ENCODE measurements around the gene PTPRB.

PTPRB gene

DNA sequence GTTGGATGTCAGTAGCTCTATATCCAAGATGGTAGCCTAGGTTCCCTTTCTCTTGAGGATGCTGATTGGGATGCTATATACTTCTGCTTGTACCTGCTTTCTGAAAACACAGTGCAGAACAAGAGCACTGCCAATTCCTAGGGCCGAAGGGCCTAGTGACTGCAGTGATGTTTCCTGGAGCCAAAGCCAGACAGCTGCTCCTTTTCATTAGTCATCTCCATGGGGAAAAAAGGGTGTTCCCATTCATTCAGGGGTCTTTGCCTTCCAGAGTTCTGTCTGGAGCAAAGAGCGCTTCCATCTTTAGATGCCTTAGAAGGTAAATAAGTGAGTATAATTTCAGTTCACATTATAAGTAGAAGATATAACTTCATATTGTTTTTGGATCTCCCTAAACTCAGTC is 85.5 kb downstream of the PTPRB start:
- no peak overlapping the region for H3K4me3 ChIP-seq (ENCODE audit: low read depth, low read length)
- ChIA-PET POLR2A (no interaction called here), CTCF (interaction anchor here (0.7 kb wide), 1 partner anchor 651 kb away, joined by 3 read pairs; no protein-coding TSS in a partner anchor)
- TF ChIP-seq, protein P1, sequence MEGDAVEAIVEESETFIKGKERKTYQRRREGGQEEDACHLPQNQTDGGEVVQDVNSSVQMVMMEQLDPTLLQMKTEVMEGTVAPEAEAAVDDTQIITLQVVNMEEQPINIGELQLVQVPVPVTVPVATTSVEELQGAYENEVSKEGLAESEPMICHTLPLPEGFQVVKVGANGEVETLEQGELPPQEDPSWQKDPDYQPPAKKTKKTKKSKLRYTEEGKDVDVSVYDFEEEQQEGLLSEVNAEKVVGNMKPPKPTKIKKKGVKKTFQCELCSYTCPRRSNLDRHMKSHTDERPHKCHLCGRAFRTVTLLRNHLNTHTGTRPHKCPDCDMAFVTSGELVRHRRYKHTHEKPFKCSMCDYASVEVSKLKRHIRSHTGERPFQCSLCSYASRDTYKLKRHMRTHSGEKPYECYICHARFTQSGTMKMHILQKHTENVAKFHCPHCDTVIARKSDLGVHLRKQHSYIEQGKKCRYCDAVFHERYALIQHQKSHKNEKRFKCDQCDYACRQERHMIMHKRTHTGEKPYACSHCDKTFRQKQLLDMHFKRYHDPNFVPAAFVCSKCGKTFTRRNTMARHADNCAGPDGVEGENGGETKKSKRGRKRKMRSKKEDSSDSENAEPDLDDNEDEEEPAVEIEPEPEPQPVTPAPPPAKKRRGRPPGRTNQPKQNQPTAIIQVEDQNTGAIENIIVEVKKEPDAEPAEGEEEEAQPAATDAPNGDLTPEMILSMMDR (IDR thresholded peaks at IDR 0.05; ENCODE audit: insufficient read depth, low read length, missing control alignments), result no peak
- DNase-seq (ENCODE audit: low read depth, low spot score), result no peak

DNA sequence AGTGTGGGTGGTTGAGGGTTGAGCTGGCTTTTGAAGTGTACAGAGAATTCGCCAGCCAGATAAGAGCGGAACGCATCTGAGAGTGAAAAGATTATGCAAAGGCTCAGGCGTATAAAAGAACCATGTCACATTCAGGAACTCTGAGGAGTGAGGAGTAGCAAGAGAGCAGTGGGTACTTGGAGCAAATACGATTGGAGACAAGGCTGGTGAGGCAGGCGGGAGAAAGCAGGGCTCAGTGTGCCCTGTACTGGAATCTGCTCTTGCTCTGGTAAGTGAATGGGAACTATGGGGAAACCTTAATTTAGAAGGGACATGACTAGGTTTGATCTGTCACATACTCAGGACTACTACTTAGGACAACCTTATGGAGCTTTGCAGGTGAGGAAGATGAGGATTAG is 87.0 kb downstream of the PTPRB start:
- DNase-seq (ENCODE audit: low read depth, low spot score), result no peak
- TF ChIP-seq, protein P1 (IDR thresholded peaks at IDR 0.05; ENCODE audit: insufficient read depth, low read length, missing control alignments), result no peak
- CTCF ChIA-PET, result no interaction called here
- no peak overlapping the region for H3K4me3 ChIP-seq (ENCODE audit: low read depth, low read length)
- POLR2A ChIA-PET, result no interaction called here

GRCh38 chr12:70549340-70550179 is 87.7 kb downstream of the PTPRB start:
- POLR2A ChIA-PET, result no interaction called here

GRCh38 chr12:70543444-70543843 is 93.8 kb downstream of the PTPRB start:
- peak; percentile 96 for DNase-seq (ENCODE audit: low read depth, low spot score)
- CTCF ChIA-PET, result interaction anchor here (1.3 to 1.6 kb wide), 3 partner anchors 183 to 664 kb away, joined by 3 to 5 read pairs (median 3); no protein-coding TSS in a partner anchor
- POLR2A ChIA-PET, result no interaction called here
- H3K4me3 ChIP-seq (ENCODE audit: low read depth, low read length), result no peak overlapping the region
- TF ChIP-seq, protein P1 (IDR thresholded peaks at IDR 0.05; ENCODE audit: insufficient read depth, low read length, missing control alignments), result no peak

More at GRCh38 chr12:70549340-70550179, 87.7 kb downstream of the PTPRB start:
- TF ChIP-seq, protein P1 (IDR thresholded peaks at IDR 0.05; ENCODE audit: insufficient read depth, low read length, missing control alignments), result no peak
- CTCF ChIA-PET, result no interaction called here
- no peak overlapping the region for H3K4me3 ChIP-seq (ENCODE audit: low read depth, low read length)
- DNase-seq (ENCODE audit: low read depth, low spot score), result no peak

GRCh38 chr12:70540996-70541395 is 96.2 kb downstream of the PTPRB start:
- CTCF ChIA-PET, result interaction anchor here (0.9 to 1.2 kb wide), 4 partner anchors 36 to 663 kb away, joined by 3 to 4 read pairs (median 3); no protein-coding TSS in a partner anchor
- DNase-seq (ENCODE audit: low read depth, low spot score), result no peak
- TF ChIP-seq, protein P1 (IDR thresholded peaks at IDR 0.05; ENCODE audit: insufficient read depth, low read length, missing control alignments), result no peak
- POLR2A ChIA-PET, result no interaction called here
- no peak overlapping the region for H3K4me3 ChIP-seq (ENCODE audit: low read depth, low read length)

GRCh38 chr12:70536650-70537049 is 100.6 kb downstream of the PTPRB start:
- ChIA-PET CTCF (no interaction called here), POLR2A (no interaction called here)
- TF ChIP-seq, protein P1 (IDR thresholded peaks at IDR 0.05; ENCODE audit: insufficient read depth, low read length, missing control alignments), result no peak
- H3K4me3 ChIP-seq (ENCODE audit: low read depth, low read length), result no peak overlapping the region
- no peak for DNase-seq (ENCODE audit: low read depth, low spot score)
